Stimulated activated CD4-positive, alpha-beta T cell treated with anti-CD3 and anti-CD28 coated beads, TNF-alpha, amount 100 ng/mL, for 4 hours (primary cell): ENCODE data around the gene METAP1.
"Not testable (repeated sequence)": the region's sequence is repeated elsewhere in the genome, so short reads cannot be mapped to it uniquely, and the experiment has no call there.

ENCODE experiments used
- DNase-seq, 3 experiments: peaks; one replicate each; pipeline ENCODE4 v3.0.0-alpha.2; 2020; ENCODE audit warnings: low read depth in 3 of 3

METAP1 gene

DNA sequence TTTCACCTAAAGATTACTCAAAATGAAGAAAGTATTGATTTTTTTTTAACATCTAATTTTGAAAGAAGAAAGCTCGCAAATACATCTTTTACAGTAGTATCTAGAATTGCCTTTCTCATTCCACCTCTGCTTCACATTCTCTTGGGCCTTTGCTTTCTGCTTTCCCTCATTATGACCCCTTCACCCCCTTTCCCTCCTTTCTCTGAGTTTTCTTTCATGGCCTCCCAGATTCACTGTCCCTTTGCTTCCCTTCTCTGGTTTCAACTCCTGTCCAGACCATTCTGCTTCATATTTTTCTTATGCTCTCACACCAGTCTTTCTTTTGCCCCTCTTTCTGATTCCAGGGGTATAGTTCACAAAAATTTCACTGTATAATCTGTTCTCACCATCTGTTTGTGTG is 64.0 kb downstream of the METAP1 start:
- DNase-seq, result no peak

DNA sequence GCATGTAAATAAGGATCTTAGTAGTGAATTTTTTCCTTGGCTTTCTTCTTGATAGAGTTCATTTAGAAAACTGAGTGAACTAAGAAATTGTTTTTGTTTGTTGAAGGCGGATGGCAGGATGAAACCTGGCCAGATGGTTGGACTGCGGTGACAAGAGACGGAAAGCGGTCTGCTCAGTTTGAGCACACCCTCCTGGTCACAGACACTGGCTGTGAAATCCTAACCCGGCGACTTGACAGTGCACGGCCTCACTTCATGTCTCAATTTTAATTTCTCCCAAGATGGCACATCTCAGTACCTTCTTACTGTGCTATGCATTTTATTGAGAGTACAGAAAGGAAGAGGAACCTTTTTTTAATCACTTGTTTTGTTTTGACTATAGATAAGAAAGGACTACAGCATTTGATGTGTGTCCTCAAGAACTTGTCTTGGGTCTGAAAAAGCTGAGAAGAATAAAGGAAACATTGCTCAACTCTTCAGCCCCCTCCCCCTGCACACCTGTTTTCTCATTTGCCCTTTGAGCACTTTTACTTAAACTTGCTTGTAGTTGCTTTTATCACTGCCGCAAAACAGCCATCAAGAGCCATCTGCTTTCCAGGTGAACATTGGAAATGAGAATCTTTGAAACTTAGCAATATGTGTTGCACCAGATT is 65.7 kb downstream of the METAP1 start:
- DNase-seq, result no peak

DNA sequence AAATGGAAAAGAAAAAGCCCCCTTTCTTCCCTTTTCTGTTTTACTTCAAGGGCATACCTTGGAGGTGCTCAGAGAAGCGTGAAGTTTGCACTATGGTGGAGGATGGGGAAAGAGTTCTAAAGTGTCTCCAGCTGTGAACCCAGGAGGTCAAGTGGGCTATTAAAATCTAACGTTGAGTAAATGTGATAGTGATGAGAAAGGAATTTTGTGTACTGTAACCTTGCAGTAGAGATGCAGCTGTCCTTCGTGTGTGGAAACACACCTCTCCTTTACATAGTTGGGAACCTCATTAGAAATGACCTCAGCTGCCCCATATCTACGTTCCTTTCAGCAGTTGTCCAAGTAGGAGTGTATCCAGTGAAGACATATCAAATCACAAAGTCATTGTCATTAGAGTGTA is 66.6 kb downstream of the METAP1 start:
- no peak for DNase-seq

DNA sequence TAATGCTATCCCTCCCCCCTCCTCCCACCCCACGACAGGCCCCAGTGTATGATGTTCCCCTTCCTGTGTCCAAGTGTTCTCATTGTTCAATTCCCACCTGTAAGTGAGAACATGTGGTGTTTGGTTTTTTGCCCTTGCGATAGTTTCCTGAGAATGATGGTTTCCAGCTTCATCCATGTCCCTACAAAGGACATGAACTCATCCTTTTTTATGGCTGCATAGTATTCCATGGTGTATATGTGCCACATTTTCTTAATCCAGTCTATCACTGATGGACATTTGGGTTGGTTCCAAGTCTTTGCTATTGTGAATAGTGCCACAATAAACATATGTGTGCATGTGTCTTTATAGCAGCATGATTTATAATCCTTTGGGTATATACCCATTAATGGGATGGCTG is 70.0 kb downstream of the METAP1 start:
- DNase-seq, result not testable (repeated sequence)

DNA sequence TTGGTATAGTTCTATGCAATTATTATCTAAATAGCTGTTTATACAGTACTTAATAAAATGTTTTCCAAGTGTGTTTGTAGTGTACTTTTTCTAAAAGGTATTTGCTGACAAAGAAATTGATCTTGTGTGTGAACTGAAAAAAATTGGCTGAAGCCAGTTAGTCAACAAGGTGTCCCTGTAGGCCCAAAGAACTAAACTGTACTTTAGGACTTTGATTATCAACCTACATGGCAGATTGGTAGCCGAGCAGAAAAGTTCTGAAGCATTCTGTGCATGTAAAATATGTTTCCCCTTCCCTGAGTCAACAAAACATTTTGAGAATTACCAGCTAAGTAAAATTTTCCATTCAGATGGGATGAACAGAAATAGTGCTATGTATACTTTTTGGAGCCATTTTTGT is 72.1 kb downstream of the METAP1 start:
- DNase-seq, result no peak

DNA sequence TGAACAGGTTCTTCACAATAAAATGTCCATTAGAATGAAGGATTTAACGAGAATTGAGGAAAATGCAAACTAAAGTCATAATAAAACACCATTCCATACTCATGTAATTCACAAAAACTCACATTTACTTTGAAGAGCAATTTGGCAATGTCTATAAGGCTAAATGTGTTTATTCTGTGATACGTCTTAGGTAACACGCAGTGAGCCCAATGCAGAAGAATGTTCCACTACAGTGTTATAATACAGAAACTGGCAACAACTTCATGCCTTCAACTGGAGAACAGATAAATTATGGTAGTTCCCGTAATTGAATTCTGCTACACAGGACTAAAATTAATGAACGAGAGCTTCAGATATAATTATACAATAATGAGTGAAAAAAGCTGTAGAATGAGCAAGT is 75.6 kb downstream of the METAP1 start:
- no peak for DNase-seq

DNA sequence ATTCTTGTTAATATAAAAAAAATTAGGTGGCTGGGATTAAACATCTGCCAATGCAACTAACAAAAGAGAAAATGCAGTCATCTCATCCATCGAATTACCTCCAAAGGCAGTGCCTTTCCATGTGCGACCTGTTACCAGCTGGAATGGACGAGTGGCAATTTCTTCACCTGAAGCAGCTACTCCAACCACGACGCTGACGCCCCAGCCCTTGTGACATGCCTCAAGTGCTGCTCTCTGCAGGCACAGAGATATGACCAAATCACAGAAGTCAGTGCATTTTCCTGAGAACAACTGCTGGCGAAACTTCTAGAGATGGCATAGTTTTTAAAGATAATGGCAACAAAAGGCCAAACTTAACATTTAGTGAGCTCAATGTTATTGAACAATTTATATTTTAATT is 79.3 kb downstream of the METAP1 start:
- DNase-seq, result no peak

DNA sequence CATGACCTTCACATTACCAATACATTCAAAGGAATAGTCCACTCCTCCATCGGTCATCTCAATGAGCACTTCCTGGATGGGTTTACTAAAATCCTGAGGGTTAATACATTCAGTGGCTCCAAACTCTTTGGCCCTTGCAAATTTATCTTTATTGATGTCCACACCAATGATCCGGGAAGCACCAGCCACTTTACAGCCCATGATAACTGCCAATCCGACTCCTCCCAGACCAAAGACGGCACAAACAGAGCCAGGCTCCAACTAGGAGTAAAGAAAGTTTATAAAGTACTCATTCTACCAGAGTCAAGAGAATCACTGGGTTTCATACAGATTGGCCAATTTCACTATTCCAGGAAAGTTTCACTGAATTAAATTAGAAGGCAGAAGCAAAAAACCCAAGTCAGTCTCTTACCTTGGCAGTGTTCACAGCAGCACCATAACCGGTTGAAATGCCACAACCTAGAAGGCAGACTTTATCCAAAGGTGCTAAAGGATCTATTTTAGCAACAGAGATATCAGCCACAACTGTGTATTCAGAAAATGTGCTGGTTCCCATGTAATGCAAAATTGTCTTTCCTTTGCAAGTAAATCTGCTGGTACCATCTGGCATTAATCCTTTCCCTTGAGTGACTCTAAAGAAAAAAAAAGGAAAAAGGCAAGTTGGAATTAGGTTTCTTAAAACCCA is 80.9 kb downstream of the METAP1 start:
- no peak for DNase-seq

DNA sequence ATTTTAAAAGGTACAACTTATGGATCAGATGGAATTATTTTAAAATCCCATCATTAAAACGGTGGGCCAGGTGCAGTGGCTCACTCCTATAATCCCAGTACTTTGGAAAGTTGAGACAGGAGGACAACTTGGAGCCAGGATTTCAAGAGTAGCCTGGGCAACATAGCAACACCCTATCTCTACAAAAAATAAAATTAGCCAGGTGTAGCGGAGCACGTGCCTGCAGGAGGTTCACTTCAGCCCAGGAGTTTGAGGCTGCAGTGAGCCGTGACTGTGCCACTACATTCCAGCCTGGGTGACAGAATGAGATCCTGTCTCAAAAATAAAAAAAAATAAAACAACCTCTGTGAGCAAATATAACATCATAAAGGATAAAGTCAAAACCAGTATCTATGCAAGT is 81.7 kb downstream of the METAP1 start:
- DNase-seq, result no peak

DNA sequence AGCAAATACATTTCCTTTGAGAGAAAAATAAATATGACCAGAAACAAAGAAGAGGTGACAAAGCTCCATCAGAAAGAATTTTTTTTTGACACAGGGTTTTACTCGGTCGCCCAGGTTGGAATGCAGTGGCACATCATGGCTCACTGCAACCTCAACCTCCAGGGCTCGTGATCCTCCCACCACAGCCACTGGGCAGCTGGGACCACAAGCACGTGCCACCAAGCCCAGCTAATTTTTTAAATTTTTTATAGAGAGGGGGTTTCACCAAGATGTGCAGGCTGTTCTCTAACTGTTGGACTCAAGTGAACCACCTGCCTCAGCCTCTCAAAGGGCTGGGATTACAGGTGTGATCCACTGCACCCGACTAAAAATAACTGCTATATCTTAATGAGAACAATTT is 82.8 kb downstream of the METAP1 start:
- no peak for DNase-seq

DNA sequence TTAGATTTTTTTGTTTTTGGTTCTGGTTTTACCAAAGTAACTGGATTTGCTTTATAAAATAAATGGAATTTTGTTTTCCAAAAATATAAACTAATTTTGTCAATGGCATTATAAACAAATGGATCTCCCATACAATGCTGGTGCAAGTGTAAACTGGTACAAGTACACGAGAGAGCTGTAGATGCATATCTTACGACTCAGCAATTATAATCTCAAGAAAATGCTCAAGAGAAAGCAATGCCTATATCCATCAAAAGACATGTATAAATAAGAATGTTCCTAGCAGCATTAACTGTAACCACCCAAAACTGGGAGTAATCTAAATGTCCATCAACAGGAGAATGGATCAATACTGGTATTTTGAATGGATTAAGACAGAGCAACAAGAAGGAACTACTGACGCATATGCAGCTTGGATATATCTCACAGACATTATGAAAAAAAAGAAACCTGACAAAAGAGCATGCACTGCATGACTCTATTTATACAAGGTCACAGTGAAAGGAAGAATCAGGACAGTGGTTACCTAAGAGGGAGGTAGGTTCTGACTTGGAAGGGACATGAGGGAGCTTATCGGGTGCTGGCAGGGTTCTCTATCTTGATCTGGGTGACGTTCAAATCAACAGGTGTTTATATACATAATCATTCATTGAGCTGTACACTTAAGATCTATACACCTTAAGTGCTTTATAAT is 83.6 kb downstream of the METAP1 start:
- no peak for DNase-seq

DNA sequence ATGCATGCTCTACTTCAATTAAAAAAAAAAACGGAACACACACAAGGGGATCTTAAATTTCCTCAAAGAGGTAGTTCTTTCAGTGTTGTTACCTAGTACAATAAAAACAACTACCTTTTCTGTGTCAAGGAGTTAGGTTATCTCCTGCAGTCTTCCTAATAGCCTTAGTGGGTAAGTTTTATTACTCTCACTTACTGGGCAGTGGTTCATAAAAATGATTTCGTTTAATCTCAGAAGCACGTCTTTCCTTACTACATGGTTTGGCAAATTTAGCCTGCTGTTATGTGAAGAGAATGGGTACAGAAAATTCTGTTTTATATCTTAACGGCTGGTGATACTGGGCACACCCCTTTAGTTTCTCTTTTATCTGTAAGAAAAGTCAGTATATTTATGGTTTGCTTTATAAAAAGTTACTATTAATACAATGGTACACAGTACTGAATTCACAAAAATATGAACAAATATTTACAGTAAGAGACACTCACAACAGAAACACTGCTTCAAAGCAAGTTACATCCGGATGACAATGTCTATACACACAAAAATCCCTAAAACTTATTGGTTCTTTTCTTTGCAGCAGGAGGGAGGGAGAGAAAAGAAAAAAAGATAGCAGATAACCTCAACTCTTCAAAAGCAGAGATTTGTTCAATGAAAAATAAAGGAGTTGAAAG is 84.2 kb downstream of the METAP1 start:
- DNase-seq, result no peak

DNA sequence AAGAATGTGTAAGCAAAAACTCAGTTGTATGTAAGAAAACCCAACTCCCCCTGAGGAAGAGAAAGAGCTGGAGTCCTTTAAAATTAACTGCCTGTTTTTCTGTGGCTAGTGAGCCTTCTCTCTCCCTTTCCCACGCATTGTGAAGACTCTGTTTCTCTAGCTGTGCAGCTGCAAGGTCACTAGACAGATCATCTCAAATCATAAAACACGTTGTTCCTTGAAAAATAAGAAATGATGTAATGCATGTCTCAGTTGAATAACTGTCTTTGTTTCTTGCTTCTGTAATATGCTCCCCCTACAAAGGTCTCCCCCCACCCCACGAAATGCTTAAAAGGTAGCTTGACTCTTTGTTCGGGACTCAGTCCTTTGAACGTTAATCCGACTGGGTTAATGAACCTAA is 85.3 kb downstream of the METAP1 start:
- not testable (repeated sequence) for DNase-seq

DNA sequence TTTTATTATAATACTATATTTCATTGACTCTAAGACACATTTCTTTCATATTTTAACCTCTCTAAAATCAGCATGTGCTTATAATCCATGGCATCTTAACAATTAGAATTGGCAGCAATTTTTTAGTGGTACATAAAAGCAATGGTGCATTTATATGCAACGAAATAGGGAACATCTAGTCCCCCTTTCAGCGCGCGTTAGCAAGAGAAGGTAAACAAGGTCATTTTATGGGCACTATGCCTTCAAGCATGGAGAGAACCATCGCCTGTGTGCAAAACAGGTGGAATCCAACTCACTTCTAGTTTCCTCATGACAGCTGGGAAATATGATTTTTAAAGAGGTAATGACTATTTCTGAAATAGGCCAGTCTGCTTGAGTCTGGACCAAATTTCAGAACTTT is 86.7 kb downstream of the METAP1 start:
- no peak for DNase-seq

DNA sequence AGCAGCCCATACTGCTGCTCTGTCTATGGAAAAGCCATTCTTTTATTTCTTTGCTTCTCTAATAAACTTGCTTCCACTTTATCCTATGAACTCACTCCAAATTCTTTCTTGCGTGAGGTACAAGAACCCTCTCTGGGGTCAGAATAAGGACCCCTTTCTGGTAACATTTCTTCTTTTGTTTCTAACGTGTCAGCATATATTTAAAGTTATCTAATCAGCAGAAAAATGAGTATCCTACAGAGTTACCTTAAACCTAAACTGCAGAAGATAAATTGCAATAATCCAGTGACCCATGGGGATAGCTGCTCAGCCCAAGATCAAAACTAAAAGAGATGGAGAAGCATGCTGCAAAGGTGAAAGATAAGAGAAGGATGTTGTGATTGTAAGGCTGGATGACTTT is 89.1 kb downstream of the METAP1 start:
- no peak for DNase-seq

DNA sequence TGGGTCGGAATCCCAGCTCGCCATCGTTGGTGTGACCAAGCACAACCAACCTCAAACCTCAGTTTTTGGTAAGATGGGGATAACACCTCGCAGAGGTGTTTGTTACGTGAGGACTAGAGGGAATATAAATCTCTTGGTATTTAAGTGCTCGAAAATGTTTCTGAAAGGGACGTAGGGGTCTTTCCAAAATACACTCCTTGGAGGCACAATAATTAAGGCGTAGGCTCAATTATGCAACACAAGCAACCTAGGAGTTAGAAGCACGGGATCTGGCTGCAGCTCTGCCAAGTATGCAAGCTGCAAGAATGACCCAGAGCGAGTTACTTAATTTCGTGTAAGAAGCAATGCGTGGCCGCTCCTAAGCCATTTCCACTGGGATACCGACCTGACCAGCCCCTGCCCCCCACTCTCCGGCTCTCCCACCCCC is 92.5 kb downstream of the METAP1 start:
- peak in 1 of 3 experiments; percentile 0 for DNase-seq

DNA sequence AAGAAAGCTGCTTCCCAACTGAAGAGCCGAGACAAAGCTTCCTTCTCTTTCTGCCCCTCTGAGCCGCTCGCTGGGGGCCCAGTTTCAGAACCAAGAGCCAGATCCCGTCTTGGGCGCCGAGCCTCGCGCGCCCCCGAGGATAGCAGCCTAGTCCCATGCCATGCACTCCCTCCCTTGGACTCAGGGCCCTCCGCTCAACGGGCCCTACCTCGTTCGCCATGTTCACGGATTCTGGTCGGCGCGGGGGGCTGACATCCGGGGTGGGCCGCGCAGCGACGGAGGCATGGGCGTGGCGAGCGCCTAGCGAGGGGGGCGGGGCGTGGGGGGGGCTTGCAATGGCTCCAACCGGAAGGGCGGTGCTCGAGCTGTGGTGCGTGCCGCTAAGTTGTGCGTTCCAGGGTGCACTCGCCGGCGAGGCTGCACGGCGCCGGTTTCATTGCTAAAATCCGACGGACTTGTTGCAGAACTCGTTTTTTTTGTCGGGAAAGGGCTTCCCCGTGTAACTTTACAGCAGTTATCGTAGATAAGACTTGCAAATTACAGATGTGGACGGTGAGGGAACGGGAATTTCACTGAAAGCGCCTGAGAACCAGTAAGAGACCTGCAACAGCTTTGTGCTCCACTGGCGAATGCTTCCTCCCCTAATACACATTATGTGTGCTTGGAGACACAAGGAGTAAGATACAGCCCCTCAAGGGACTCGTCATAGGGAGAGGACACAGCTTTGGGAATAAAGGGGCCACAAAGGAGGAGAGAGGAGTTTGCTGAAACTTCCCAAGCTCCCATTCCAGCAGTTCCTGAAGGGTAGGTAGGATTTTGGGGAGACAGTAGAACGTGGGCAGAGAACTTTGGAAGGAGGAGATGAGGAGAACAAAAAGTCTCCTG is 93.2 kb downstream of the METAP1 start, which contains the start of gene ADH5:
TSS of gene ADH5 (minus strand) at position 308 of the 885 bp plus-strand sequence. CDS start at position 220, 88 bp downstream.
- peak; percentile 81 to 85 (median 84) for DNase-seq

DNA sequence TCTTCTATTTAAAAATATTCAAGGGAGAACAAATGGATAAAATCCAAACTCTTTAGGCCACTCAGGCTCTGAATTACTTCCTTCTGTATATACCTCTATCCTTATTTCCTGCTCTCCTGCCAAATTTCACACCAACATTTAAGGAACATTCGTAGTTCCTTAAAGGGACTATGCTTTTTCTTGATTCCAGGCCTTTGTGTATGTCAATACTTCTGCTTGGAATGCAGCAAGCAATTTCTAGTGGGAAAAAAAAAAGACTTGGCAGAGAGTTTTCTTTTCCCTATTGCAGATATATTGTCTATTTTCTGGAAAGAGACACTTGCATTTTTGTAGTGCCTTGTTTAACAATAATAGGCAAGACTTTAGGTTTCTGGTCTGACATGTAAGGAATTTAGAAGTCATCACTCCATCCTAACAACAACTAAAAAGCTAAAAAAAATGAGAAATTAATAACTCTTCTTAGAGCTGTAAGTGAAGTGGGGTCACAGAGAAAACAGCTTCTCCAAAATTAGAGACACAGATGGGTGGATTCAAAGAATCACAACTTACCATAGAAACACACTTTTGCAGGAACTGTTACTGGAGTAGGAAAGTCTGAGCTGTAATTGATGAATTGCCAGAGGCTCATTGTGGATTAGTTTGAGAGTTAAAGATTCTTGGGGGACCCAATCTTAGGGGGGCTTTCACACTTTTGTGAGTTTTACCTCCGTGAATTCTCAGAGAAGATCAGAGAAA is 95.1 kb downstream of the METAP1 start:
- no peak for DNase-seq

DNA sequence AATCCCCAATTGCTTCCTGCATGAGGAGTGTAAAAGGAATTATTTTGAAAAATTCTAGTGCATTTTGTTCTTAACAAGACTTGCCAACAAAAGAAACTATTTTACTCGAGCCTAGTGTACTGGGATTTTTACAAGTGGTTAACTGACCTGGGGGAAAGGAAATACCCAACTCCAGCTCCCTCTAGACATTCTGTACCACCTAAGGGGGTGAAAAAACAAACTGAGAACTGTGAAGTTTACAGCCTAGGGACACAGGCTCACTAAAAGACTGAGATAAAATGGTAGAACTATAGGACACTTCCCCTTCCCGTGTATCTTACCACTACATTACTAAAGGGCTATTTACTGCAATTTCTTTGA is 95.7 kb downstream of the METAP1 start:
- DNase-seq, result no peak

DNA sequence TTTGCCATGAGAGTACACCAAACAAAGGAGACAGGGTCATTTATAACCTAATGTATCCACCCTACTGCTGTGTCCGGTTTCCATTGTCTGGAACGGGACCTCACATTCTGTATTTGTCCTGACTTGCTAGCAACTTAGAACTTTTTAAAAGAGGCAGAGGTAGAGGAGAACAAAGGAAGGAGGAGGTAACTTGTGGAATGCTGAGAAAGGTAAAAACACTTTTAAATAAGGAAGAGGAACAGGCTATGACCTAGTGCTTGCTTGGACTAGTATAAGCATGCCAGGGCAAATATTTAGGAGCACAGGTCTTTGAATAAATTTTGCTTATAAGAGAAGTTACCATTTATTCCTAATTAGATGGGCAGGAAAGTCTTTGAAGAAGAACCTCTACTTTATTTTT is 96.3 kb downstream of the METAP1 start:
- DNase-seq, result not testable (repeated sequence)

DNA sequence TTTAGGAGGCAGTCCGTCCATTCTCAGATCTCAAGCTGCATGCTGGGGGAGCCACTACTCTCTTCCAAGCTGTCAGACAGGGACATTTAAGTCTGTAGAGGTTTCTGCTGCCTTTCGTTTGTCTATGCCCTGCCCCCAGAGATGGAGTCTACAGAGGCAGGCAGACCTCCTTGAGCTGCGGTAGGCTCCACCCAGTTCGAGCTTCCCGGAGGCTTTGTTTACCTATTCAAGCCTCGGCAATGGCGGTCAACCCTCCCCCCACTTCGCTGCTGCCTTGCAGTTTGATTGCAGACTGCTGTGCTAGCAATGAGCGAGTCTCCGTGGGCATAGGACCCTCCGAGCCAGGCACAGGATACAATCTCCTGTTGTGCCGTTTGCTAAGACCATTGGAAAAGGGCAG is 103.8 kb downstream of the METAP1 start:
- no peak for DNase-seq
